Neural progenitor cell (in vitro differentiated cells): ENCODE results near the gene GFPT2. TPM values are rescaled to one million over a fixed set of nuclear protein-coding genes. Genes with fewer than 3 reads are reported as not detected.
A peak's percentile ranks its signal among the peaks of the same experiment; 100 is the strongest.

ENCODE experiments used
- DNase-seq: peaks from one replicate; pipeline ENCODE4 v3.0.0-alpha.2; 2016; ENCODE audit warnings: low spot score
- H2AFZ ChIP-seq: fragments of 200-600 bp; sonication (generic); replicated peaks from 2 replicates; pipeline ENCODE4 v1.6.1; 2016; ENCODE audit warnings: antibody characterized with exemption
- H3F3A ChIP-seq: fragments of 200-600 bp; sonication (generic); 2 replicates; pipeline ENCODE4 v1.6.1; 2016; ENCODE audit warnings: antibody characterized with exemption, low read depth
- H3K27ac ChIP-seq: fragments of 200-600 bp; sonication (generic); 2 replicates; pipeline ENCODE4 v1.5.1; 2016; ENCODE audit warnings: mild to moderate bottlenecking
- H3K27me3 ChIP-seq: fragments of 200-600 bp; sonication (generic); 2 replicates; pipeline ENCODE4 v1.6.1; 2016; ENCODE audit warnings: mild to moderate bottlenecking, moderate library complexity
- H3K36me3 ChIP-seq: fragments of 200-600 bp; sonication (generic); 2 replicates; pipeline ENCODE4 v1.5.1; 2016
- H3K4me1 ChIP-seq: fragments of 200-600 bp; sonication (generic); 2 replicates; pipeline ENCODE4 v1.6.1; 2016; ENCODE audit warnings: mixed run types
- H3K4me2 ChIP-seq: fragments of 200-600 bp; sonication (generic); 2 replicates; pipeline ENCODE4 v1.6.1; 2016
- H3K4me3 ChIP-seq: fragments of 200-600 bp; sonication (generic); 2 replicates; pipeline ENCODE4 v1.5.1; 2016
- H3K79me2 ChIP-seq: fragments of 200-600 bp; sonication (generic); 2 replicates; pipeline ENCODE4 v1.6.1; 2016; ENCODE audit warnings: low read depth
- H3K9ac ChIP-seq: fragments of 200-600 bp; sonication (generic); 2 replicates; pipeline ENCODE4 v1.6.1; 2016
- H3K9me3 ChIP-seq: fragments of 200-600 bp; sonication (generic); 2 replicates; pipeline ENCODE4 v1.5.1; 2016; ENCODE audit warnings: low read depth
- H4K20me1 ChIP-seq: fragments of 200-600 bp; sonication (generic); 2 replicates; pipeline ENCODE4 v1.6.1; 2016; ENCODE audit warnings: low read depth
- H3K27ac Mint-ChIP-seq: 3 replicates; pipeline ENCODE4 v1.8.0; 2021; ENCODE audit warnings: mixed read lengths
- H3K27me3 Mint-ChIP-seq: 2 replicates; pipeline ENCODE4 v1.8.0; 2022; ENCODE audit warnings: low read depth, mild to moderate bottlenecking, inconsistent platforms, moderate library complexity, mixed read lengths; ENCODE audit not compliant: insufficient read depth
- H3K36me3 Mint-ChIP-seq: 3 replicates; pipeline ENCODE4 v1.8.0; 2021; ENCODE audit warnings: mixed read lengths
- H3K4me1 Mint-ChIP-seq: 3 replicates; pipeline ENCODE4 v1.8.0; 2021; ENCODE audit warnings: mixed read lengths
- H3K4me3 Mint-ChIP-seq: 3 replicates; pipeline ENCODE4 v1.8.0; 2021; ENCODE audit warnings: mild to moderate bottlenecking, moderate library complexity, mixed read lengths
- H3K9me3 Mint-ChIP-seq: 3 replicates; pipeline ENCODE4 v1.8.0; 2020; ENCODE audit warnings: mixed read lengths
- EZH2 ChIP-seq: fragments of 200-600 bp; sonication (generic); IDR thresholded peaks from 2 replicates; pipeline ENCODE4 v1.6.1; 2017; ENCODE audit warnings: antibody characterized with exemption, mild to moderate bottlenecking, moderate library complexity
- EZH2phosphoT487 ChIP-seq: fragments of 200-600 bp; sonication (generic); IDR thresholded peaks from 2 replicates; pipeline ENCODE4 v1.6.1; 2017; ENCODE audit warnings: antibody characterized with exemption
- total RNA-seq: library from RNA; depleted of rRNA; stranded (reverse); fragments of >200 nt; gene quantifications from 2 replicates; pipeline ENCODE4 v1.2.3, GENCODE V29; 2015; ENCODE audit warnings: low replicate concordance
- TF ChIP-seq, protein P1 (sequence below): fragments of 200-600 bp; sonication (generic); IDR thresholded peaks from 2 replicates; pipeline ENCODE4 v1.5.1; 2017; ENCODE audit warnings: antibody characterized with exemption, mild to moderate bottlenecking

Gene GFPT2
- total RNA-seq, 1 donor from 2014 or later: 18.9 TPM

DNA sequence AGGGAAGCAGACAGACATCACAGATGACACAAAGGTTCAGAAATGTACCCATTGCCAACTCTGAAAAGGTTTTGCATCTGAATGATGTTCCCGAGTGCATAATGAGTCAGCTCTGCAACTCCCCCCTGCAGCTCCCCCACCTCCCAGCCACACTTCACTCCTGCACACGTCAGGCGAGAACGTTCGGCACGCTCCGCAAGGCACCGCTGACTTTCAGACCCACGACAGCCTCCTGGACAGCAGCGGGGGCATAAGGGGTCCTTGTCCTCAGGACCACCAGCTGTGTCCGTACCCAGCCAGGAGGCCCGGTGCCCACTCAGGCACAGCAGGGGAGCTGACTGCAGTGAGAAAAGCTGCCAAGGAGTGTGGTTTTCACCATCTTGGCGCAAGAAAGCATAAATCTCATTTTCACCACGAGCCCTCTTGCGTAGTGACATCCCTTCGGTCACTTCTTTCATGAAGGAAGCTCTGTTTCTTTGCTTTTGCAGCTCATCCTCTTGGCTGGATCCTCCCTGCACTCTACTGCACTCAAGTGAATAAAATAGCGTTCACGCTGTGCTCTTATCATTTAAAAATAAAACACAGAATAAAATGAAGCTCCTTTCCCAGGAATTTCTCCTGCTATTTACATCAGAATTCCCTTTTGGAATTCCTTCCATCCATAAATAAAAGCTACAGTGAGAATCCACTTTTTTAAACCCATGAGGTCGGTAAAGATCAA is 9.9 kb downstream of the GFPT2 start:
- Histone ChIP-seq H3K27ac (no peak overlapping the region), H4K20me1 (peaks cover 23% of the 10 kb centered on the region), H3K27me3 (no peaks in the 10 kb centered on the region), H3K4me2 (peak overlapping the region; percentile 68), H3K4me3 (peak overlapping the region; percentile 32), H3K9me3 (no peaks in the 10 kb centered on the region), H3K36me3 (no peaks in the 10 kb centered on the region), H2AFZ (no peak overlapping the region), H3K4me1 (peaks cover 14% of the 10 kb centered on the region), H3F3A (peaks cover 15% of the 10 kb centered on the region), H3K79me2 (peaks cover 31% of the 10 kb centered on the region), H3K9ac (no peak overlapping the region)
- Mint-ChIP-seq H3K4me1 (peaks cover 30% of the 10 kb centered on the region), H3K9me3 (no peaks in the 10 kb centered on the region), H3K27ac (no peak overlapping the region), H3K27me3 (peaks cover 2% of the 10 kb centered on the region), H3K36me3 (no peaks in the 10 kb centered on the region), H3K4me3 (peak overlapping the region; percentile 69)
- peak; percentile 33 for DNase-seq
- TF ChIP-seq EZH2: no peak
- TF ChIP-seq EZH2phosphoT487: no peak

DNA sequence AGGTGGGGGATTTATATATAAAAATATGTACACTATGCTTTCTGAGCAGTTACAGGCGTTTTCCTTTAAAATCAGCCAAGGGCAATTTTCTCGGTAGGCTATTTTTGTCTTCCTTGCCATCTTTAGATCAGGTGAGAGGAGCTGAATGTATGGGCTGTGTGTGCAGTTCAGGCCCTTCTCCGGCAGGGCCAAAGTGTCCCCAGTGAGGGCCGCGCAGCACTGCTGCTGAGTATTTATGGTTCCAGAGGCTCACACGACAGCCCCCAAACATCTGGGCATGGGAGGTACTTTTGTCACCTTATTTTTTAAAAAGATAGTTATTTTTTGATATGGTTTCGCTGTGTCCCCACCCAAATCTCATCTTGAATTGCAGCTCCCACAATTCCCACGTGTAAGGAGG is 11.5 kb downstream of the GFPT2 start:
- Histone ChIP-seq H3K9ac (no peak overlapping the region), H3K79me2 (peaks cover 26% of the 10 kb centered on the region), H3K4me2 (no peak overlapping the region), H3K36me3 (no peaks in the 10 kb centered on the region), H4K20me1 (peaks cover 23% of the 10 kb centered on the region), H3K4me3 (no peak overlapping the region), H3K27me3 (no peaks in the 10 kb centered on the region), H3F3A (peaks cover 15% of the 10 kb centered on the region), H3K9me3 (no peaks in the 10 kb centered on the region), H2AFZ (no peak overlapping the region), H3K4me1 (peaks cover 14% of the 10 kb centered on the region), H3K27ac (no peak overlapping the region)
- H3K27ac Mint-ChIP-seq: no peak overlapping the region
- no peak overlapping the region for H3K4me3 Mint-ChIP-seq
- H3K4me1 Mint-ChIP-seq: peaks cover 27% of the 10 kb centered on the region
- H3K36me3 Mint-ChIP-seq: peaks cover 7% of the 10 kb centered on the region
- no peak for TF ChIP-seq EZH2phosphoT487
- no peak for TF ChIP-seq EZH2
- TF ChIP-seq, protein P1, sequence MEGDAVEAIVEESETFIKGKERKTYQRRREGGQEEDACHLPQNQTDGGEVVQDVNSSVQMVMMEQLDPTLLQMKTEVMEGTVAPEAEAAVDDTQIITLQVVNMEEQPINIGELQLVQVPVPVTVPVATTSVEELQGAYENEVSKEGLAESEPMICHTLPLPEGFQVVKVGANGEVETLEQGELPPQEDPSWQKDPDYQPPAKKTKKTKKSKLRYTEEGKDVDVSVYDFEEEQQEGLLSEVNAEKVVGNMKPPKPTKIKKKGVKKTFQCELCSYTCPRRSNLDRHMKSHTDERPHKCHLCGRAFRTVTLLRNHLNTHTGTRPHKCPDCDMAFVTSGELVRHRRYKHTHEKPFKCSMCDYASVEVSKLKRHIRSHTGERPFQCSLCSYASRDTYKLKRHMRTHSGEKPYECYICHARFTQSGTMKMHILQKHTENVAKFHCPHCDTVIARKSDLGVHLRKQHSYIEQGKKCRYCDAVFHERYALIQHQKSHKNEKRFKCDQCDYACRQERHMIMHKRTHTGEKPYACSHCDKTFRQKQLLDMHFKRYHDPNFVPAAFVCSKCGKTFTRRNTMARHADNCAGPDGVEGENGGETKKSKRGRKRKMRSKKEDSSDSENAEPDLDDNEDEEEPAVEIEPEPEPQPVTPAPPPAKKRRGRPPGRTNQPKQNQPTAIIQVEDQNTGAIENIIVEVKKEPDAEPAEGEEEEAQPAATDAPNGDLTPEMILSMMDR: no peak
- peaks cover 7% of the 10 kb centered on the region for H3K27me3 Mint-ChIP-seq
- DNase-seq: no peak
- H3K9me3 Mint-ChIP-seq: no peaks in the 10 kb centered on the region

DNA sequence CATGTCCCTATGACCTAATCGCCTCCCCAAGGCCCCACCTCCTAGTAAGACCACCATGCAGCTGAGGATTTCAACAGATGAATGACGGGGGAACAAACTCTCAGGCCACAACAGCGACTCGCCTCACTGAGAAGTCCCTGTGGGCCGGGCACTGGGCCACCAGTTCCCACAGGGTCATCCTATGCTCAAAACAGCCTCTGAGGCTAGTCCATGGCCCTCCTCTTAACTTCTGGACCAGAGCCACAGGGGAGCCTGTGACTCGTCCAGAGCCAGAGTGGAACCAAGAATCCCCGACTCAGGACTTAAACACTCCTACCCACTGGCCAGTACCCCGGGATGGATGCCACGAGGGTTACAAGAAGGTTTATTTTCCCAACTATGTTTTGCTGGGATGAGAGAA is 12.3 kb downstream of the GFPT2 start:
- Histone ChIP-seq H3F3A (peaks cover 15% of the 10 kb centered on the region), H3K36me3 (no peaks in the 10 kb centered on the region), H3K4me2 (no peak overlapping the region), H3K9me3 (no peaks in the 10 kb centered on the region), H3K27ac (no peak overlapping the region), H3K4me1 (peaks cover 14% of the 10 kb centered on the region), H3K9ac (no peak overlapping the region), H3K27me3 (no peaks in the 10 kb centered on the region), H2AFZ (no peak overlapping the region), H4K20me1 (peaks cover 23% of the 10 kb centered on the region), H3K79me2 (peaks cover 26% of the 10 kb centered on the region), H3K4me3 (no peak overlapping the region)
- Mint-ChIP-seq H3K36me3 (peaks cover 12% of the 10 kb centered on the region), H3K9me3 (peaks cover 3% of the 10 kb centered on the region), H3K4me3 (no peak overlapping the region), H3K27me3 (peaks cover 9% of the 10 kb centered on the region), H3K27ac (no peak overlapping the region), H3K4me1 (peaks cover 27% of the 10 kb centered on the region)
- TF ChIP-seq EZH2 (no peak), EZH2phosphoT487 (no peak)
- TF ChIP-seq, protein P1: no peak
- no peak for DNase-seq

DNA sequence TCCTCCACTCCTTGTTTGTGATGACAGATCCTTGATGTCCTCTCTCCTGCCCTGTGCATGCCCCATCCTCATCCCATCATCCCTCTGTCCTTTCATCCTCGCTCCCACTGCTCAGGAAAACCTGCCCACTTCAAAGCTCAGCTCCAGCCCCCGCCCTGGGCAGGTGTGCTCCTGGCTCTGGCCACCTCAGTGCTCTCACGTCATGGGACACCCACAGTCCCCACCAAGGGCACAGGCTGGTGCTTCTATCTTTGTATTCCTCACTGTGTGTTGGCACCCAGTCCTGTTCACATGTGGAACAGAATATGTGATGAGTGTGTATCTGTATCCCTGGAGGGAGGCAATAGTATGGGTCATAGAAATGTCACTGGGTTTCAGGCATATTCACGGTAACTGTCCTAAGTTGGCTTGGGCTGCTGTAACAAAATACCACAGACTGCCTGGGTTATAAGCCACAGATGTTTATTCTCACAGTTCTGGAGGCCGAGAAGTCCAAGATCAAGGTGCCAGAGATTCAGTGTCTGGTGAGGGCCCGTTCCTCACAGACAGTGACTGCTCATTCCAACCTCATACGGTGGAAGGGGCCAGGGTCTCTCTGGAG is 13.5 kb downstream of the GFPT2 start:
- H3F3A ChIP-seq: peaks cover 15% of the 10 kb centered on the region
- no peaks in the 10 kb centered on the region for H3K27me3 ChIP-seq
- peaks cover 15% of the 10 kb centered on the region for H4K20me1 ChIP-seq
- H3K36me3 ChIP-seq: no peaks in the 10 kb centered on the region
- DNase-seq: no peak
- H3K4me1 ChIP-seq: peaks cover 14% of the 10 kb centered on the region
- H3K27me3 Mint-ChIP-seq: peaks cover 9% of the 10 kb centered on the region
- H3K4me2 ChIP-seq: no peak overlapping the region
- H3K4me3 Mint-ChIP-seq: no peak overlapping the region
- H2AFZ ChIP-seq: no peak overlapping the region
- peaks cover 3% of the 10 kb centered on the region for H3K9me3 Mint-ChIP-seq
- no peak overlapping the region for H3K9ac ChIP-seq
- peaks cover 14% of the 10 kb centered on the region for H3K36me3 Mint-ChIP-seq
- H3K4me1 Mint-ChIP-seq: peaks cover 27% of the 10 kb centered on the region
- H3K4me3 ChIP-seq: no peak overlapping the region
- TF ChIP-seq EZH2phosphoT487: no peak
- TF ChIP-seq, protein P1: no peak
- no peak for TF ChIP-seq EZH2
- H3K9me3 ChIP-seq: no peaks in the 10 kb centered on the region
- no peak overlapping the region for H3K27ac ChIP-seq
- peaks cover 22% of the 10 kb centered on the region for H3K79me2 ChIP-seq
- H3K27ac Mint-ChIP-seq: peak overlapping the region; percentile 61
